ENCODE data around the gene IFI35.

The IFI35 gene

GRCh38 chr17:43033948-43034881 is 27.6 kb downstream of the IFI35 start (continued):
- TF ChIP-seq ARNTL (CRISPR knock-in tag; IDR thresholded peaks at IDR 0.05; ENCODE audit: borderline replicate concordance, low read depth) (no peak), ZNF565 (CRISPR knock-in tag; conservative IDR thresholded peaks at IDR 0.05; ENCODE audit: low read depth) (no peak), ZFP30 (CRISPR knock-in tag; IDR thresholded peaks at IDR 0.05) (no peak), TOX (CRISPR knock-in tag; IDR thresholded peaks at IDR 0.05; ENCODE audit: borderline replicate concordance) (no peak)
- TF ChIP-seq, protein P1, sequence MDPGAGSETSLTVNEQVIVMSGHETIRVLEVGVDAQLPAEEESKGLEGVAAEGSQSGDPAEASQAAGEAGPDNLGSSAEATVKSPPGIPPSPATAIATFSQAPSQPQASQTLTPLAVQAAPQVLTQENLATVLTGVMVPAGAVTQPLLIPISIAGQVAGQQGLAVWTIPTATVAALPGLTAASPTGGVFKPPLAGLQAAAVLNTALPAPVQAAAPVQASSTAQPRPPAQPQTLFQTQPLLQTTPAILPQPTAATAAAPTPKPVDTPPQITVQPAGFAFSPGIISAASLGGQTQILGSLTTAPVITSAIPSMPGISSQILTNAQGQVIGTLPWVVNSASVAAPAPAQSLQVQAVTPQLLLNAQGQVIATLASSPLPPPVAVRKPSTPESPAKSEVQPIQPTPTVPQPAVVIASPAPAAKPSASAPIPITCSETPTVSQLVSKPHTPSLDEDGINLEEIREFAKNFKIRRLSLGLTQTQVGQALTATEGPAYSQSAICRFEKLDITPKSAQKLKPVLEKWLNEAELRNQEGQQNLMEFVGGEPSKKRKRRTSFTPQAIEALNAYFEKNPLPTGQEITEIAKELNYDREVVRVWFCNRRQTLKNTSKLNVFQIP (CRISPR knock-in tag; IDR thresholded peaks at IDR 0.05; ENCODE audit: borderline replicate concordance, low read depth): no peak

- ATAC-seq: no peak
Measured at GRCh38 chr17:43034894-43035293, 28.3 kb downstream of the IFI35 start.

GRCh38 chr17:43039646-43040045 is 33.1 kb downstream of the IFI35 start:
- ATAC-seq: no peak
- TF ChIP-seq CREB5 (CRISPR knock-in tag; IDR thresholded peaks at IDR 0.05; ENCODE audit: low read depth) (no peak), CSDC2 (CRISPR knock-in tag; IDR thresholded peaks at IDR 0.05) (no peak), PPARA (CRISPR knock-in tag; IDR thresholded peaks at IDR 0.05; ENCODE audit: borderline replicate concordance) (no peak), BACH2 (CRISPR knock-in tag; IDR thresholded peaks at IDR 0.05; ENCODE audit: borderline replicate concordance) (no peak), ARNTL (CRISPR knock-in tag; IDR thresholded peaks at IDR 0.05; ENCODE audit: borderline replicate concordance, low read depth) (no peak), TCF4 (CRISPR knock-in tag; IDR thresholded peaks at IDR 0.05; ENCODE audit: borderline replicate concordance) (no peak), ISL1 (CRISPR knock-in tag; IDR thresholded peaks at IDR 0.05) (no peak), GLIS3 (CRISPR knock-in tag; IDR thresholded peaks at IDR 0.05) (no peak), TOX (CRISPR knock-in tag; IDR thresholded peaks at IDR 0.05; ENCODE audit: borderline replicate concordance) (no peak), ZNF8 (CRISPR knock-in tag; IDR thresholded peaks at IDR 0.05) (no peak), ZNF70 (CRISPR knock-in tag; IDR thresholded peaks at IDR 0.05) (no peak)
- TF ChIP-seq, protein P1 (CRISPR knock-in tag; IDR thresholded peaks at IDR 0.05; ENCODE audit: borderline replicate concordance, low read depth): no peak

More at GRCh38 chr17:43034894-43035293, 28.3 kb downstream of the IFI35 start:
- TF ChIP-seq ESRRG (CRISPR knock-in tag; IDR thresholded peaks at IDR 0.05) (no peak), TCF4 (CRISPR knock-in tag; IDR thresholded peaks at IDR 0.05; ENCODE audit: borderline replicate concordance) (no peak), BACH2 (CRISPR knock-in tag; IDR thresholded peaks at IDR 0.05; ENCODE audit: borderline replicate concordance) (no peak), GLIS3 (CRISPR knock-in tag; IDR thresholded peaks at IDR 0.05) (no peak), ZC3H10 (CRISPR knock-in tag; IDR thresholded peaks at IDR 0.05) (no peak), ZFP3 (CRISPR knock-in tag; IDR thresholded peaks at IDR 0.05) (no peak), ZNF565 (CRISPR knock-in tag; conservative IDR thresholded peaks at IDR 0.05; ENCODE audit: low read depth) (no peak), RARB (CRISPR knock-in tag; IDR thresholded peaks at IDR 0.05) (no peak), TOX (CRISPR knock-in tag; IDR thresholded peaks at IDR 0.05; ENCODE audit: borderline replicate concordance) (no peak), ISL1 (CRISPR knock-in tag; IDR thresholded peaks at IDR 0.05) (no peak), ZNF70 (CRISPR knock-in tag; IDR thresholded peaks at IDR 0.05) (no peak), PPARA (CRISPR knock-in tag; IDR thresholded peaks at IDR 0.05; ENCODE audit: borderline replicate concordance) (no peak), PATZ1 (CRISPR knock-in tag; IDR thresholded peaks at IDR 0.05; ENCODE audit: borderline replicate concordance) (no peak), CREB5 (CRISPR knock-in tag; IDR thresholded peaks at IDR 0.05; ENCODE audit: low read depth) (no peak), OSR1 (CRISPR knock-in tag; IDR thresholded peaks at IDR 0.05) (no peak)
- TF ChIP-seq, protein P2, sequence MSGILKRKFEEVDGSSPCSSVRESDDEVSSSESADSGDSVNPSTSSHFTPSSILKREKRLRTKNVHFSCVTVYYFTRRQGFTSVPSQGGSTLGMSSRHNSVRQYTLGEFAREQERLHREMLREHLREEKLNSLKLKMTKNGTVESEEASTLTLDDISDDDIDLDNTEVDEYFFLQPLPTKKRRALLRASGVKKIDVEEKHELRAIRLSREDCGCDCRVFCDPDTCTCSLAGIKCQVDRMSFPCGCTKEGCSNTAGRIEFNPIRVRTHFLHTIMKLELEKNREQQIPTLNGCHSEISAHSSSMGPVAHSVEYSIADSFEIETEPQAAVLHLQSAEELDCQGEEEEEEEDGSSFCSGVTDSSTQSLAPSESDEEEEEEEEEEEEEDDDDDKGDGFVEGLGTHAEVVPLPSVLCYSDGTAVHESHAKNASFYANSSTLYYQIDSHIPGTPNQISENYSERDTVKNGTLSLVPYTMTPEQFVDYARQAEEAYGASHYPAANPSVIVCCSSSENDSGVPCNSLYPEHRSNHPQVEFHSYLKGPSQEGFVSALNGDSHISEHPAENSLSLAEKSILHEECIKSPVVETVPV (CRISPR knock-in tag; IDR thresholded peaks at IDR 0.05): no peak
- TF ChIP-seq, protein P1 (CRISPR knock-in tag; IDR thresholded peaks at IDR 0.05; ENCODE audit: borderline replicate concordance, low read depth): no peak

Measured in SK-N-SH treated with all-trans-retinoic acid at 6 μM for 48 hours (cell line).